Breast epithelium (tissue), 4 donors: ENCODE data around the gene AJM1. TPM values are rescaled to one million over a fixed set of nuclear protein-coding genes. Genes with fewer than 3 reads are reported as not detected.

Experiments used
- DNase-seq, 2 donors: peaks; one replicate each; pipeline ENCODE4 v3.0.0-alpha.2; 2019; ENCODE audit warnings: low spot score in 2 of 2
- H3K27ac ChIP-seq, 2 donors: fragments of 200-600 bp; sonication (generic) in 1 of 2; one replicate each; pipeline ENCODE4 v1.5.1; 2016 to 2019; ENCODE audit warnings: mild to moderate bottlenecking in 1 of 2
- H3K27me3 ChIP-seq, 2 donors: fragments of 200-600 bp; sonication (generic) in 1 of 2; one replicate each; pipeline versions ENCODE4 v1.5.1 to v1.6.0; 2017 to 2019; ENCODE audit warnings: control low read depth in 1 of 2, mild to moderate bottlenecking in 1 of 2
- H3K36me3 ChIP-seq: fragments of 200-600 bp; one replicate; pipeline ENCODE4 v1.5.1; 2019
- H3K4me1 ChIP-seq, 2 donors: fragments of 200-600 bp; sonication (generic); one replicate each; pipeline ENCODE4 v1.5.1; 2016 to 2019; ENCODE audit warnings: control low read depth in 1 of 2
- H3K4me3 ChIP-seq, 3 donors: fragments of 200-600 bp; sonication (generic); 1 replicate in 2 of 3; 2 replicates in 1 of 3; pipeline ENCODE4 v1.5.1; 2016 to 2019; ENCODE audit warnings: mild to moderate bottlenecking in 3 of 3, moderate library complexity in 2 of 3
- H3K9me3 ChIP-seq, 2 donors: fragments of 200-600 bp; sonication (generic) in 1 of 2; one replicate each; pipeline ENCODE4 v1.5.1; 2016 to 2019; ENCODE audit warnings: control low read depth in 1 of 2
- CTCF ChIP-seq, 3 donors: fragments of 450-650 bp; IDR thresholded peaks; one replicate each; pipeline ENCODE4 v1.5.1; 2016 to 2017; ENCODE audit warnings: antibody characterized with exemption in 3 of 3, mild to moderate bottlenecking in 3 of 3, moderate library complexity in 3 of 3
- POLR2A ChIP-seq: fragments of 450-650 bp; IDR thresholded peaks from one replicate; pipeline ENCODE4 v1.6.1; 2016; ENCODE audit warnings: antibody characterized with exemption, mild to moderate bottlenecking, moderate library complexity
- POLR2AphosphoS5 ChIP-seq, 3 donors: sonication (generic); formaldehyde crosslinking; IDR thresholded peaks; one replicate each; pipeline ENCODE4 v1.6.1; 2017; ENCODE audit warnings: antibody characterized with exemption in 3 of 3
- intact Hi-C: fragments of 100-400 bp; cut with DNase I; formaldehyde crosslinking; loops from one replicate; pipeline ENCODE4 v1.15.1; 2023; ENCODE audit warnings: low total_unique reads
- total RNA-seq, 3 donors: library from RNA; depleted of rRNA; stranded (reverse); fragments of >200 nt; gene quantifications; one replicate each; pipeline ENCODE4 v1.1.0, GENCODE V29; 2016

Gene AJM1
- total RNA-seq, 3 donors from 2014 or later: 1.0 to 2.3 (median 1.1) TPM

GRCh38 chr9:136888454-136888853 lies 46.2 kb downstream of the AJM1 start:
- TF ChIP-seq POLR2A (no peak), POLR2AphosphoS5 (IDR thresholded peaks at IDR 0.05) (no peak), CTCF (IDR thresholded peaks at IDR 0.05) (no peak)
- Histone ChIP-seq H3K9me3 (no peaks in the 10 kb centered on the region), H3K4me3 (no peak overlapping the region), H3K36me3 (no peaks in the 10 kb centered on the region), H3K4me1 (no peaks in the 10 kb centered on the region), H3K27me3 (no peaks in the 10 kb centered on the region), H3K27ac (no peak overlapping the region)
- DNase-seq: no peak
- intact Hi-C loops: no loop called here

- no peak overlapping the region for H3K27ac ChIP-seq
- TF ChIP-seq CTCF (IDR thresholded peaks at IDR 0.05): no peak
- TF ChIP-seq POLR2AphosphoS5 (IDR thresholded peaks at IDR 0.05): no peak
- TF ChIP-seq POLR2A: no peak
- intact Hi-C loops: no loop called here
These were observed 47.6 kb downstream of the AJM1 start for GRCh38 chr9:136889858-136890257.

GRCh38 chr9:136890661-136891060 lies 48.4 kb downstream of the AJM1 start:
- Histone ChIP-seq H3K27me3 (no peaks in the 10 kb centered on the region), H3K9me3 (no peaks in the 10 kb centered on the region), H3K36me3 (no peaks in the 10 kb centered on the region), H3K27ac (no peak overlapping the region), H3K4me1 (no peaks in the 10 kb centered on the region), H3K4me3 (no peak overlapping the region)
- intact Hi-C loops: no loop called here
- TF ChIP-seq POLR2A (no peak), POLR2AphosphoS5 (IDR thresholded peaks at IDR 0.05) (no peak), CTCF (IDR thresholded peaks at IDR 0.05) (no peak)
- no peak for DNase-seq

More at GRCh38 chr9:136889858-136890257, 47.6 kb downstream of the AJM1 start:
- H3K4me3 ChIP-seq: no peak overlapping the region
- no peak for DNase-seq
- no peaks in the 10 kb centered on the region for H3K9me3 ChIP-seq
- no peaks in the 10 kb centered on the region for H3K4me1 ChIP-seq
- H3K36me3 ChIP-seq: no peaks in the 10 kb centered on the region
- no peaks in the 10 kb centered on the region for H3K27me3 ChIP-seq

Other genes with a start within 250 kb of the AJM1 start
- 100 to 1,000 TPM in 1 of 3 donors, 10 to 100 TPM in 2; 48.9 to 138 (median 53.4) TPM for gene EGFL7, start 179.6 kb upstream of the AJM1 start, total RNA-seq
- 100 to 1,000 TPM; 106 to 551 (median 110) TPM for gene AGPAT2, start 155.0 kb upstream of the AJM1 start, total RNA-seq
- gene DIPK1B, start 129.9 kb upstream of the AJM1 start, total RNA-seq: 1 to 10 TPM; 4.8 to 8.2 (median 5.6) TPM
- 1 to 10 TPM in 2 of 3 donors, under 1 TPM in 1; 0.73 to 6.9 (median 6.7) TPM for gene LCN10, start 99.5 kb upstream of the AJM1 start, total RNA-seq
- gene LCN6, start 94.0 kb upstream of the AJM1 start, total RNA-seq: 10 to 100 TPM in 1 of 3 donors, 1 to 10 TPM in 2; 4.1 to 12.2 (median 9.5) TPM
- not detected for gene LCN8, start 84.2 kb upstream of the AJM1 start, total RNA-seq
- gene LCN15, start 78.0 kb upstream of the AJM1 start, total RNA-seq: not detected
- gene TMEM141, start 51.1 kb upstream of the AJM1 start, total RNA-seq: 100 to 1,000 TPM in 2 of 3 donors, 10 to 100 TPM in 1; 85.8 to 121 (median 103) TPM
- gene CCDC183, start 46.1 kb upstream of the AJM1 start, total RNA-seq: 1 to 10 TPM in 2 of 3 donors, under 1 TPM in 1; 0.64 to 5.7 (median 5.6) TPM
- gene RABL6, start 34.5 kb upstream of the AJM1 start, total RNA-seq: 10 to 100 TPM; 38.2 to 51.5 (median 41.3) TPM
- gene PHPT1, start 6.9 kb downstream of the AJM1 start, total RNA-seq: 10 to 100 TPM; 43.2 to 70.8 (median 52.5) TPM
- gene MAMDC4, start 9.9 kb downstream of the AJM1 start, total RNA-seq: 1 to 10 TPM in 2 of 3 donors, under 1 TPM in 1; 0.64 to 5.6 (median 3.4) TPM
- 100 to 1,000 TPM; 334 to 365 (median 365) TPM for gene EDF1, start 23.8 kb downstream of the AJM1 start, total RNA-seq
- gene TRAF2, start 44.0 kb downstream of the AJM1 start, total RNA-seq: 1 to 10 TPM; 3.4 to 8.9 (median 8.5) TPM
- 100 to 1,000 TPM; 103 to 183 (median 126) TPM for gene FBXW5, start 102.3 kb downstream of the AJM1 start, total RNA-seq
- gene C8G, start 102.8 kb downstream of the AJM1 start, total RNA-seq: not detected
- 1 to 10 TPM in 2 of 3 donors, not detected in 1; 1.8 to 5.6 TPM for gene LCN12, start 109.8 kb downstream of the AJM1 start, total RNA-seq
- 10 to 100 TPM; 46.7 to 72.6 (median 48.2) TPM for gene PTGDS, start 135.0 kb downstream of the AJM1 start, total RNA-seq
- under 1 TPM in 2 of 3 donors, not detected in 1; 0.16 to 0.29 TPM for gene LCNL1, start 140.5 kb downstream of the AJM1 start, total RNA-seq
- 10 to 100 TPM; 24.6 to 66.2 (median 49.2) TPM for gene PAXX, start 149.9 kb downstream of the AJM1 start, total RNA-seq
- gene CLIC3, start 154.1 kb downstream of the AJM1 start, total RNA-seq: 1 to 10 TPM in 1 of 3 donors, under 1 TPM in 1, not detected in 1; 0.32 to 3.5 TPM
- gene ABCA2, start 185.8 kb downstream of the AJM1 start, total RNA-seq: 10 to 100 TPM; 17.0 to 30.6 (median 18.9) TPM
- gene FUT7, start 189.6 kb downstream of the AJM1 start, total RNA-seq: not detected
- 10 to 100 TPM; 21.9 to 63.9 (median 63.1) TPM for gene NPDC1, start 203.7 kb downstream of the AJM1 start, total RNA-seq
- gene ENTPD2, start 211.6 kb downstream of the AJM1 start, total RNA-seq: 1 to 10 TPM in 2 of 3 donors, under 1 TPM in 1; 0.16 to 6.7 (median 3.6) TPM
- 1 to 10 TPM in 2 of 3 donors, under 1 TPM in 1; 0.96 to 2.9 (median 2.8) TPM for gene SAPCD2, start 228.1 kb downstream of the AJM1 start, total RNA-seq
- gene UAP1L1, start 235.0 kb downstream of the AJM1 start, total RNA-seq: 10 to 100 TPM in 1 of 3 donors, 1 to 10 TPM in 2; 6.7 to 12.0 (median 6.9) TPM
- 10 to 100 TPM; 50.1 to 62.8 (median 50.8) TPM for gene MAN1B1, start 244.5 kb downstream of the AJM1 start, total RNA-seq